Rectal smooth muscle tissue (tissue), 1 donor: ENCODE data around the gene PRKD2.

Experiments
- H3K27ac ChIP-seq: one replicate; pipeline ENCODE4 v1.7.0; 2013; ENCODE audit warnings: low read depth, low read length, inconsistent platforms
- H3K27me3 ChIP-seq: one replicate; pipeline ENCODE4 v1.7.0; 2013; ENCODE audit warnings: low read length; ENCODE audit not compliant: control insufficient read depth, insufficient read depth
- H3K36me3 ChIP-seq: one replicate; pipeline ENCODE4 v1.7.0; 2013; ENCODE audit warnings: low read length; ENCODE audit not compliant: control insufficient read depth, insufficient read depth
- H3K4me1 ChIP-seq: one replicate; pipeline ENCODE4 v1.7.0; 2013; ENCODE audit warnings: low read length; ENCODE audit not compliant: control insufficient read depth, insufficient read depth
- H3K4me3 ChIP-seq: one replicate; pipeline ENCODE4 v1.7.0; 2013; ENCODE audit warnings: low read length
- H3K9ac ChIP-seq: one replicate; pipeline ENCODE4 v1.7.0; 2013; ENCODE audit warnings: low read length

The PRKD2 gene

GRCh38 chr19:46659151-46660007 lies 57.5 kb downstream of the PRKD2 start:
- no peaks in the 10 kb centered on the region for H3K36me3 ChIP-seq
- H3K27ac ChIP-seq, result peak overlapping the region; percentile 84
- H3K4me3 ChIP-seq, result peak overlapping the region; percentile 80
- peaks cover 3% of the 10 kb centered on the region for H3K27me3 ChIP-seq
- peak overlapping the region; percentile 45 for H3K9ac ChIP-seq
- peaks cover 10% of the 10 kb centered on the region for H3K4me1 ChIP-seq

GRCh38 chr19:46656541-46656940 lies 60.4 kb downstream of the PRKD2 start:
- no peaks in the 10 kb centered on the region for H3K36me3 ChIP-seq
- no peak overlapping the region for H3K27ac ChIP-seq
- H3K27me3 ChIP-seq, result peaks cover 3% of the 10 kb centered on the region
- no peak overlapping the region for H3K9ac ChIP-seq
- peaks cover 17% of the 10 kb centered on the region for H3K4me1 ChIP-seq
- H3K4me3 ChIP-seq, result no peak overlapping the region

- H3K4me1 ChIP-seq, result peaks cover 16% of the 10 kb centered on the region
- H3K27me3 ChIP-seq, result peaks cover 1% of the 10 kb centered on the region
- H3K36me3 ChIP-seq, result no peaks in the 10 kb centered on the region
- no peak overlapping the region for H3K9ac ChIP-seq
- H3K4me3 ChIP-seq, result no peak overlapping the region
- peak overlapping the region; percentile 72 for H3K27ac ChIP-seq
Observed at GRCh38 chr19:46654621-46655152, 62.2 kb downstream of the PRKD2 start.

- H3K27ac ChIP-seq, result no peak overlapping the region
- no peaks in the 10 kb centered on the region for H3K36me3 ChIP-seq
- no peak overlapping the region for H3K4me3 ChIP-seq
- H3K9ac ChIP-seq, result no peak overlapping the region
- H3K4me1 ChIP-seq, result peaks cover 16% of the 10 kb centered on the region
- H3K27me3 ChIP-seq, result no peaks in the 10 kb centered on the region
Observed at GRCh38 chr19:46650445-46650844, 66.5 kb downstream of the PRKD2 start.

- no peaks in the 10 kb centered on the region for H3K36me3 ChIP-seq
- no peak overlapping the region for H3K9ac ChIP-seq
- peaks cover 12% of the 10 kb centered on the region for H3K4me1 ChIP-seq
- no peak overlapping the region for H3K4me3 ChIP-seq
- H3K27me3 ChIP-seq, result no peaks in the 10 kb centered on the region
- H3K27ac ChIP-seq, result no peak overlapping the region
Observed at GRCh38 chr19:46648961-46649960, 67.7 kb downstream of the PRKD2 start.

- H3K27me3 ChIP-seq, result no peaks in the 10 kb centered on the region
- peaks cover 8% of the 10 kb centered on the region for H3K4me1 ChIP-seq
- no peak overlapping the region for H3K4me3 ChIP-seq
- no peaks in the 10 kb centered on the region for H3K36me3 ChIP-seq
- no peak overlapping the region for H3K9ac ChIP-seq
- no peak overlapping the region for H3K27ac ChIP-seq
Observed at GRCh38 chr19:46648060-46648960, 68.6 kb downstream of the PRKD2 start.

- Histone ChIP-seq H3K27me3 (no peaks in the 10 kb centered on the region), H3K27ac (no peak overlapping the region), H3K4me1 (peaks cover 2% of the 10 kb centered on the region), H3K9ac (no peak overlapping the region), H3K36me3 (no peaks in the 10 kb centered on the region), H3K4me3 (no peak overlapping the region)
Observed at GRCh38 chr19:46646402-46646801, 70.5 kb downstream of the PRKD2 start.

GRCh38 chr19:46644720-46645119 lies 72.2 kb downstream of the PRKD2 start:
- H3K27ac ChIP-seq, result peak overlapping the region; percentile 61
- H3K9ac ChIP-seq, result no peak overlapping the region
- H3K4me3 ChIP-seq, result no peak overlapping the region
- peaks cover 2% of the 10 kb centered on the region for H3K27me3 ChIP-seq
- H3K4me1 ChIP-seq, result peaks cover 5% of the 10 kb centered on the region
- H3K36me3 ChIP-seq, result no peaks in the 10 kb centered on the region

- H3K27ac ChIP-seq, result peak overlapping the region; percentile 45
- H3K27me3 ChIP-seq, result peaks cover 2% of the 10 kb centered on the region
- H3K4me1 ChIP-seq, result peaks cover 9% of the 10 kb centered on the region
- H3K4me3 ChIP-seq, result no peak overlapping the region
- no peaks in the 10 kb centered on the region for H3K36me3 ChIP-seq
- H3K9ac ChIP-seq, result no peak overlapping the region
Observed at GRCh38 chr19:46640656-46641055, 76.3 kb downstream of the PRKD2 start.

GRCh38 chr19:46639358-46640182 lies 77.3 kb downstream of the PRKD2 start:
- no peaks in the 10 kb centered on the region for H3K36me3 ChIP-seq
- H3K4me1 ChIP-seq, result peaks cover 8% of the 10 kb centered on the region
- H3K27me3 ChIP-seq, result peaks cover 2% of the 10 kb centered on the region
- H3K9ac ChIP-seq, result peak overlapping the region; percentile 24
- H3K27ac ChIP-seq, result peak overlapping the region; percentile 92
- peak overlapping the region; percentile 70 for H3K4me3 ChIP-seq

GRCh38 chr19:46637224-46637623 lies 79.7 kb downstream of the PRKD2 start:
- peaks cover 7% of the 10 kb centered on the region for H3K4me1 ChIP-seq
- peaks cover 9% of the 10 kb centered on the region for H3K27me3 ChIP-seq
- no peaks in the 10 kb centered on the region for H3K36me3 ChIP-seq
- no peak overlapping the region for H3K4me3 ChIP-seq
- H3K27ac ChIP-seq, result no peak overlapping the region
- no peak overlapping the region for H3K9ac ChIP-seq
